Measurements from ENCODE around the gene ZIC5. TPM values are rescaled to one million over a fixed set of nuclear protein-coding genes. Genes with fewer than 3 reads are reported as not detected.

The ZIC5 gene
- total RNA-seq, 1 donor from 2014 or later, result not detected

DNA sequence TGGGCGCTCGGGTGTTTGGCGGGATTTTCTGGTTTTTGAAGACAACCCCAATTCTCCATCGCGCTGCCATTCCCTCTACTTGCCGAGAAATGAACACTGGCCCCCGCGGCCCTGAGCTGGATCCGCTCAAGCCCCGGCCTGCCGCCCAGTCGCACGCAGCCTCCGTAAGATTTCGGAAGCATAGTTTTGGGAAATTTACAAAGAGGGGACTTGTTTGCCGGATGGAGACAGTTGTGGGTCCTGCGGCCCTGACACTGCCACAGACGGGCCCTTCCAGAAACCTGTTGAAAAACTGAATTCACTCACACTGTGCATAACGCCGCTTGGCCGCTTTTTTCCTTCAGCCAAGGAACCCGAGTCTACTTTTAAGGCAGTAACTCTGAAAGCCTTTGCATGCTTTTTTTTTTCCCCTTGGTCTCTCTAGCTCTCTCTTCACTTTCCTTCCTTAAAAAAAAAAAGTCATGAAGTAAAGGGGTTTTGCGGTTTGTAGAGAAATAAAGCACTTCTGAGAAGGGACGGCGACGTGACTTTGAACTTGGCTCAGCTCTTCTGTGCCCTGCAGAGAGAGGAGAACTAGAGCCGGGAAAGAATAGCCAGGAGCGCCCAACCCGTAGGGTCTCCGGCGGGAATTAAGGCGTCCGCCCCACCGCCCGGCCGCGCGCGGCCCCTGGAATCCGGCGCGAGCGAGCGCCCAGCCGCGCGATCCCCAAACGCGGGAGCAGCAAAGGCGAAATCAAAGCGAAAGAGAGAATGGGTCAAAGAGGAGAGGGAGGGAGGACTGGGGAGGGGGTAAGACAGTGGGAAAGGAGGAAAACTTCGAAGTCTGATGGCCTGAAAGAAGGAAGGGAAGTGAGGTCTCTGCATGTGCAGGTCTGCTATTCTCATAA lies 6.6 kb upstream of the ZIC5 start:
- DNase-seq, result no peak
- H3K36me3 Mint-ChIP-seq (ENCODE audit: low read depth), result peaks cover 5% of the 10 kb centered on the region
- no peak overlapping the region for H3K4me3 Mint-ChIP-seq
- no peak for ATAC-seq (ENCODE audit: low read depth)
- no peaks in the 10 kb centered on the region for H3K4me1 Mint-ChIP-seq
- intact Hi-C loops (cut with micrococcal nuclease), result loop anchor here (5.0 kb wide), 1 partner anchor 891 kb away; no protein-coding TSS in a partner anchor
- POLR2A ChIA-PET, result interaction anchor here (0.7 kb wide), 1 partner anchor 10 kb away, joined by 5 read pairs; no protein-coding TSS in a partner anchor
- CTCF ChIA-PET, result no interaction called here
- TF ChIP-seq, protein P1, sequence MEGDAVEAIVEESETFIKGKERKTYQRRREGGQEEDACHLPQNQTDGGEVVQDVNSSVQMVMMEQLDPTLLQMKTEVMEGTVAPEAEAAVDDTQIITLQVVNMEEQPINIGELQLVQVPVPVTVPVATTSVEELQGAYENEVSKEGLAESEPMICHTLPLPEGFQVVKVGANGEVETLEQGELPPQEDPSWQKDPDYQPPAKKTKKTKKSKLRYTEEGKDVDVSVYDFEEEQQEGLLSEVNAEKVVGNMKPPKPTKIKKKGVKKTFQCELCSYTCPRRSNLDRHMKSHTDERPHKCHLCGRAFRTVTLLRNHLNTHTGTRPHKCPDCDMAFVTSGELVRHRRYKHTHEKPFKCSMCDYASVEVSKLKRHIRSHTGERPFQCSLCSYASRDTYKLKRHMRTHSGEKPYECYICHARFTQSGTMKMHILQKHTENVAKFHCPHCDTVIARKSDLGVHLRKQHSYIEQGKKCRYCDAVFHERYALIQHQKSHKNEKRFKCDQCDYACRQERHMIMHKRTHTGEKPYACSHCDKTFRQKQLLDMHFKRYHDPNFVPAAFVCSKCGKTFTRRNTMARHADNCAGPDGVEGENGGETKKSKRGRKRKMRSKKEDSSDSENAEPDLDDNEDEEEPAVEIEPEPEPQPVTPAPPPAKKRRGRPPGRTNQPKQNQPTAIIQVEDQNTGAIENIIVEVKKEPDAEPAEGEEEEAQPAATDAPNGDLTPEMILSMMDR (IDR thresholded peaks at IDR 0.05), result no peak
- H3K9me3 Mint-ChIP-seq, result peaks cover 9% of the 10 kb centered on the region
- no peak overlapping the region for H3K27ac Mint-ChIP-seq
- H3K27me3 Mint-ChIP-seq, result peaks cover 56% of the 10 kb centered on the region

DNA sequence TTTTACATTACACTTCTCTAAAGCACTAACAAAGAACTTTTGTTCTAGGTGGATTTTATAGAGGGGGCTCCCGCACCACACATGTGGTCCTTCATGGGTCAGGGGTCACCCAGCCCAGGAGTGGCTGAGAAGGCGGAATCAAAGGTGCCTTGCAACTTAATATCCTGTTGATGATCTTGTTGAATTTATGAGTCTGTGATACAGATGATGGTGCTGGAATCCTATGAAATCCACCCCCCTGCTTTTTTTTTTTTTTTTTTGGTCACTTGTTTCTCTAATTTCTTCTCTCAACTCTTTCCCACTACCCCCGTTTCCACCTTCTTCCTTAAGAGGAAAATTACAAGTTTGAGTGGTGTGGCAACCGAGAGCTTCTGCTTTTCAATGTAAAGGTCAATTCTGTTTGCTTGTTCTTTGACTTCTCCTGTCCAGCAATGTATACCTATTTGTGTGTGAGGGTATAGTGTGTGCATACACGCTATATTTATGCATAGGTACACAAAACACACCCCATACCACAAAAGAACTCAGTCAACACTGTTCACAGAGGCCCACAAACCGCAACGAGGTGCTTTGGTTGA lies 5.9 kb upstream of the ZIC5 start:
- Mint-ChIP-seq H3K9me3 (peaks cover 10% of the 10 kb centered on the region), H3K4me1 (no peaks in the 10 kb centered on the region), H3K27me3 (peaks cover 55% of the 10 kb centered on the region), H3K4me3 (no peak overlapping the region), H3K36me3 (ENCODE audit: low read depth) (peaks cover 5% of the 10 kb centered on the region), H3K27ac (no peak overlapping the region)
- DNase-seq, result no peak
- POLR2A ChIA-PET, result interaction anchor here (0.7 kb wide), 1 partner anchor 11 kb away, joined by 5 read pairs; no protein-coding TSS in a partner anchor
- TF ChIP-seq, protein P1 (IDR thresholded peaks at IDR 0.05), result no peak
- intact Hi-C loops (cut with micrococcal nuclease), result loop anchor here (5.0 kb wide), 1 partner anchor 890 kb away; no protein-coding TSS in a partner anchor
- no peak for ATAC-seq (ENCODE audit: low read depth)
- CTCF ChIA-PET, result no interaction called here

DNA sequence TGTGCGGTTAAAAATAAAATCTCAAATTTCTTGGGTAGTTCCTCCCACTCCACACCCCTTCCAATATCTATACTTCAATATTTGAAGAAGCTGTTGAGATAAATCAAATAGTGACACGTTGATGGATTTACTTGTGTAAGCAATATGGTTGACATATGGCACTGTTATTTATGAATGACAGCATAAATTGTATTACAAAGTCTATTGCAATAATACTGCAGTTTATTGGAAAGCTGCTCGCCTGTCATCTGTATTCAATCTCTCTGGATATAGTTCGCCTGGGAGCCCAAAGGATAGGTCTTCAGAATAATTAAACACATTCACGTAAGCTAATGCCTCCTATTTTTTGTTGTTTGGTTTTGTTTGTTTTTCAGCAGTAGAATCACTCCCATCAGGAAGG lies 5.0 kb upstream of the ZIC5 start:
- ATAC-seq (ENCODE audit: low read depth), result no peak
- Mint-ChIP-seq H3K36me3 (ENCODE audit: low read depth) (peaks cover 5% of the 10 kb centered on the region), H3K27ac (no peak overlapping the region), H3K4me3 (no peak overlapping the region), H3K27me3 (peaks cover 60% of the 10 kb centered on the region), H3K4me1 (peaks cover under 1% of the 10 kb centered on the region), H3K9me3 (peaks cover 10% of the 10 kb centered on the region)
- CTCF ChIA-PET, result no interaction called here
- DNase-seq, result no peak
- TF ChIP-seq, protein P1 (IDR thresholded peaks at IDR 0.05), result no peak
- intact Hi-C loops (cut with micrococcal nuclease), result loop anchor here (5.0 kb wide), 1 partner anchor 889 kb away; no protein-coding TSS in a partner anchor
- POLR2A ChIA-PET, result no interaction called here

DNA sequence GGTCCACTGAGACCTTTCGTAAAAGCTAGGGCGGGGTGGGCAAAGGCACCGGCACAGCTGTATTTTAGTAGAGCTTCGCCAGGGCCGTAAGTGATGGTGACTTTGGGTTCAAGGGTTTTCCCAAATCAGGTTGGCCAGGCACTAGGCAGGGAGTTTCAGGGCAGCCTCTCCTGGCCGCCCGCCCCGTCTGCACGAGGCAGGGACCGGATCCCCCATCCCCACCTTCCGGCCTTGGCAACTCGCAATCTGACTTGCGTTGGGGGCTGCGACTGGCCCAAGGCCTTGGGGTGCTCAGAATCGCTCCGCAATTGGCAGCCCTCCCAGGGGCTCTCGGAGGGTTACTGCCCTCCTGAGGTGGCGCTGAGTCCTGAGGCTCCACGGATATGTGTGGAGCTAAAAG lies 4.1 kb upstream of the ZIC5 start:
- ChIA-PET POLR2A (no interaction called here), CTCF (no interaction called here)
- H3K4me3 Mint-ChIP-seq, result no peak overlapping the region
- H3K4me1 Mint-ChIP-seq, result peaks cover 1% of the 10 kb centered on the region
- DNase-seq, result no peak
- peak overlapping the region; percentile 7 for H3K27ac Mint-ChIP-seq
- peaks cover 60% of the 10 kb centered on the region for H3K27me3 Mint-ChIP-seq
- ATAC-seq (ENCODE audit: low read depth), result no peak
- H3K9me3 Mint-ChIP-seq, result peaks cover 10% of the 10 kb centered on the region
- TF ChIP-seq, protein P1 (IDR thresholded peaks at IDR 0.05), result no peak
- intact Hi-C loops (cut with micrococcal nuclease), result loop anchor here (5.0 kb wide), 1 partner anchor 888 kb away; no protein-coding TSS in a partner anchor
- peaks cover 5% of the 10 kb centered on the region for H3K36me3 Mint-ChIP-seq (ENCODE audit: low read depth)

Data from activated B cell treated with CpG ODN at 0.5 μM for 24 hours (primary cell).